Stimulated activated CD4-positive, alpha-beta T cell treated with anti-CD3 and anti-CD28 coated beads, Interleukin-4, amount 100 ng/mL, for 48 hours (primary cell): ENCODE results near the gene ACE.

Source experiments
- DNase-seq, 2 donors: peaks; one replicate each; pipeline ENCODE4 v3.0.0-alpha.2; 2020; ENCODE audit warnings: low read depth in 2 of 2

Gene ACE

GRCh38 chr17:63516910-63517824 is 40.3 kb downstream of the ACE start:
- DNase-seq, result peak; percentile 18 to 53

GRCh38 chr17:63517825-63518534 is 41.1 kb downstream of the ACE start:
- no peak for DNase-seq

- no peak for DNase-seq
Measured at GRCh38 chr17:63519116-63519881, 42.4 kb downstream of the ACE start.

DNA sequence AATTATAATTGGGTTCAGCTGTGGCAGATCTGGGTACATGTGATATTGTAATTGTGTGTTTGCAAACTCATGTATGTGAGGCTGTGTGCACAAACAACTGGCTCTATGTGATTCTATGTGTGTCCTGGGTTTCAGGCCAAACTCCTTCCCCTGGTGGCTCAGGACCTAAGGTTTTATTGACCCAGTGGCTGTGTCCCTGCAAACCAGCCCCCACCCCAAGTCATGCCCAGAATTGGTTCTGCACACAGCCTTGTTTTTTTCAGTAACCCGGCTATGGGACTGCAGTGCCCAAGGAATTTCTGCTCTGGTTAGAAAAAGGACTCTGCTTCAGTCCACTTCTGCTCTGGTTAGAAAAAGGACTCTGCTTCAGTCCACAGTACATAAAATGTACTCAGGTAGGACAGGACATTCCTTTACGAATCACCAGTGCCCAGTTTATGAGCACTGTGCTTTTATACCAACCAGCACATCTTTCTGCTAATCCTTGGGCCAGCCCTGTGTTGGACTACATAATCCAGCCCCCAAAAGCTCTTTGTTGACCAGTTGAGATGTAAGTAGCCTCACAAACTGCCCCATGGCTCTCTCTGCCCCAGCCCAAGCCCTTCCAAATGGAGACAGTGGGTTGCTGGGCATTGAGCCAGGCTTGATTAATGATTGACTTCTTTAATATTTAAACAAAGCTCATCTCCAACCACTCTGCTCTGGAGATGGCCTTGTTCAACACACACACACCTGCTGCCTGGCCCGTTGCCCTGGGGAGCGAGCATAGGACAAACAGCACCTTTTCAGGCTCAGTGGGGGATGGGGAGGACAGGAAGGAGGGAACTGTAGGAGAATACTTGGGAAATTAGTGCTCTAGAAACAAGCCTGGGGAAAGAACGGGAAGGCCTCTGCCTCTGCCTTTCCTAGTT is 43.4 kb downstream of the ACE start:
- no peak for DNase-seq

DNA sequence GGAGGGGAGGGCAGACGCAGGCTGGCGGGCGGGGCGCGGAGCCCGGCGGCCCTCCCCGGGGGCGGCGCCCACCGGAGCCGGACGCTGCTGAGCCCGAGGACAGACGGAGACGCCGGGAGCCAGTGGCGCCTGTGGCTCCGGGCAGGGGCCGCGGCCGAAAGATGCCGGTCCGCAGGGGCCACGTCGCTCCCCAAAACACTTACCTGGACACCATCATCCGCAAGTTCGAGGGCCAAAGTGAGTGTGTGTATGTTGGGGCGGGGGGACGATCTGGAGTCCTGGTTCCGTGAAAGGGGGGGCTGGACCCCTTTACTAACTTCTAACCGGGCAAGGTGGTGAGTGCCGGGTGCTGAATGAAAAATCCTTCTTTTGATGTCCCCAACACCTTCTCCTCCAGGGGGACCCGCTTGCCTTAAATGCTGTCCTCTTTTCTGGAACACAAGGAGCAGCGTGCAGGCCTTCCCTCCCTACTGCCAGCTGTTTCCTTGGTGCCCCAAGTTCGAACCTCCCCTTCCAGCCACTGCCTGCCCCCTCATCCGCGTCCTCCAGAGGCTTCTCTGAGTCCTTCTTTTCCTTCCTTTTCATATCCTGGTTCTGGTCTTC is 46.5 kb downstream of the ACE start, which contains the start of gene KCNH6:
Gene KCNH6, plus strand, starts transcription at position 106 of the 603 bp plus-strand sequence. Its CDS starts 56 bp downstream, at position 162.
- no peak for DNase-seq

DNA sequence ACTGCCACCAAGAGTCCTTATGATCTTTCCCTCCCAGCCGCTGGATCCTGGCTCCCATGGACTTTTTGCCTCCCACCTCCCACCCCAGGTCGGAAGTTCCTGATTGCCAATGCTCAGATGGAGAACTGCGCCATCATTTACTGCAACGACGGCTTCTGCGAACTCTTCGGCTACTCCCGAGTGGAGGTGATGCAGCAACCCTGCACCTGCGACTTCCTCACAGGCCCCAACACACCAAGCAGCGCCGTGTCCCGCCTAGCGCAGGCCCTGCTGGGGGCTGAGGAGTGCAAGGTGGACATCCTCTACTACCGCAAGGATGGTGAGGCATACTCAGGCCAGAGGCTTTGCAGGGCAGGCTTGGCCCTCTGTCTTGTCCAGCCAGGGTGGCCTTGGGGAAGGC is 47.2 kb downstream of the ACE start:
- DNase-seq, result no peak

GRCh38 chr17:63525190-63525946 is 48.5 kb downstream of the ACE start:
- DNase-seq, result no peak

DNA sequence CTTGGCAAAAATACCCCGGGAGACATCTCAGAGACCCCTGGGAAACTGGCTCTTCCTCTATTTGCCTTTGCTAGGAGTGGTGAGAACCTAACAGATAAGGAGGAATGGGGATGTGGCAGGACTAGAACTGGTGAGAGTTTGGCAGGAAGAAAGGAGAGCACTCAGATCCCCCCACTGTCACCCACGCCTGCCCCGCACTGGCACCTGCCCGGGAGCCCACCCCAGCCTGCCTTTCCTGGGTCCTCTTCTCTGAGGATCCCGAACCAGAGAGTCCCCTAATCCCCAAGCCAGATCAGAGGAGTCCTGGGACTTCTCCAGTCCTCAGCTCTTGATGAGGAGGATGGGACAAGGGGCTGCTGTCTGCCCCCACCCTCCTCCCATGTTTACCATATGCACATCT is 50.0 kb downstream of the ACE start:
- no peak for DNase-seq

GRCh38 chr17:63528183-63528582 is 51.3 kb downstream of the ACE start:
- no peak for DNase-seq

GRCh38 chr17:63529711-63530556 is 53.1 kb downstream of the ACE start:
- DNase-seq, result no peak

- DNase-seq, result no peak
Measured at GRCh38 chr17:63530557-63531021, 53.7 kb downstream of the ACE start.

- DNase-seq, result no peak
Measured at GRCh38 chr17:63531022-63531965, 54.4 kb downstream of the ACE start.

- DNase-seq, result no peak
Measured at GRCh38 chr17:63533433-63534077, 56.7 kb downstream of the ACE start.

- DNase-seq, result no peak
Measured at GRCh38 chr17:63534078-63534570, 57.3 kb downstream of the ACE start.

GRCh38 chr17:63534816-63535455 is 58.1 kb downstream of the ACE start:
- DNase-seq, result no peak

- no peak for DNase-seq
Measured at GRCh38 chr17:63535640-63536039, 58.8 kb downstream of the ACE start.
